Inferior parietal cortex (tissue), 1 donor: ENCODE measurements around the gene ZBTB32.
"Not testable (repeated sequence)": the region's sequence is repeated elsewhere in the genome, so short reads cannot be mapped to it uniquely, and the experiment has no call there.

Experiments used
- DNase-seq: peaks from one replicate; pipeline ENCODE4 v3.0.0-alpha.2; 2016; ENCODE audit errors: extremely low spot score

ZBTB32 gene, protein sequence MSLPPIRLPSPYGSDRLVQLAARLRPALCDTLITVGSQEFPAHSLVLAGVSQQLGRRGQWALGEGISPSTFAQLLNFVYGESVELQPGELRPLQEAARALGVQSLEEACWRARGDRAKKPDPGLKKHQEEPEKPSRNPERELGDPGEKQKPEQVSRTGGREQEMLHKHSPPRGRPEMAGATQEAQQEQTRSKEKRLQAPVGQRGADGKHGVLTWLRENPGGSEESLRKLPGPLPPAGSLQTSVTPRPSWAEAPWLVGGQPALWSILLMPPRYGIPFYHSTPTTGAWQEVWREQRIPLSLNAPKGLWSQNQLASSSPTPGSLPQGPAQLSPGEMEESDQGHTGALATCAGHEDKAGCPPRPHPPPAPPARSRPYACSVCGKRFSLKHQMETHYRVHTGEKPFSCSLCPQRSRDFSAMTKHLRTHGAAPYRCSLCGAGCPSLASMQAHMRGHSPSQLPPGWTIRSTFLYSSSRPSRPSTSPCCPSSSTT

GRCh38 chr19:35704218-35704617 is at the start of gene ZBTB32:
Gene ZBTB32, plus strand, starts transcription at chr19:35704558. Its CDS starts 10,069 bp downstream, at chr19:35714627.
- DNase-seq: no peak

DNA sequence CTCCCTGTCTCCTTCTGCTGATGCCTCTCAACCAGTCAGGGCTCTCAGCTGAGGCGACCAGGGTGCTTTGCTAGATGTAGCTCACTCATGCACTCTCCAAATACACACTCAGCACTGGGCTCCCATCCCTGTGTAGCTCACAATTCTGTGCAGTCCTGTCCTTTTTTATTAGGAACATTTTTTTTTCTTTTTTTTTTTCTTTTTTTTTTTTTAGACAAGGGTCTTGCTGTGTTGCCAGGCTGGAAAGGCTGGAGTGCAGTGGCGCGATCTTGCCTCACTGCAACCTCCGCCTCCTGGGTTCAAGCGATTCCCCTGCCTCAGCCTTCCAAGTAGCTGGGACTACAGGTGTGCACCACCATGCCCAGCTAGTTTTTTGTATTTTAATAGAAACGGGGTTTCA is 49.5 kb upstream of the ZBTB32 start:
- not testable (repeated sequence) for DNase-seq

- no peak for DNase-seq
Observed at GRCh38 chr19:35655600-35655999, 48.8 kb upstream of the ZBTB32 start.

DNA sequence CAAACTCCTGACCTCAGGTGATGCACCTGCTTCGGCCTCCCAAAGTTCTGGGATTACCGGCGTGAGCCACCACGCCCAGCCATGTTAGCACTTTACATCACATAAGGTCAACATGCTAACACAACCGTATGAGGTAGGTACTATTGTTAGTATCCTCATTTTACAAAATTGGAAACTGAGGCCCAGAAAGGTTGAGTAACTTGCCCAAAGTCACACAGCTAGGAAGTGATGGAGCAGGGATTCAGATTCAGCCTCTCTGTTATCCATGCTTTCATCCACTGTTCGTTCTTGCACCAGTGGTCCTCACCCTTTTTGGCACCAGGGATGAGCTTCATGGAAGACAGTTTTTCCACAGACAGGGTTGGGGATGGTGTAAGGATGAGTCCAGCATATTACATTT is 47.7 kb upstream of the ZBTB32 start:
- no peak for DNase-seq

DNA sequence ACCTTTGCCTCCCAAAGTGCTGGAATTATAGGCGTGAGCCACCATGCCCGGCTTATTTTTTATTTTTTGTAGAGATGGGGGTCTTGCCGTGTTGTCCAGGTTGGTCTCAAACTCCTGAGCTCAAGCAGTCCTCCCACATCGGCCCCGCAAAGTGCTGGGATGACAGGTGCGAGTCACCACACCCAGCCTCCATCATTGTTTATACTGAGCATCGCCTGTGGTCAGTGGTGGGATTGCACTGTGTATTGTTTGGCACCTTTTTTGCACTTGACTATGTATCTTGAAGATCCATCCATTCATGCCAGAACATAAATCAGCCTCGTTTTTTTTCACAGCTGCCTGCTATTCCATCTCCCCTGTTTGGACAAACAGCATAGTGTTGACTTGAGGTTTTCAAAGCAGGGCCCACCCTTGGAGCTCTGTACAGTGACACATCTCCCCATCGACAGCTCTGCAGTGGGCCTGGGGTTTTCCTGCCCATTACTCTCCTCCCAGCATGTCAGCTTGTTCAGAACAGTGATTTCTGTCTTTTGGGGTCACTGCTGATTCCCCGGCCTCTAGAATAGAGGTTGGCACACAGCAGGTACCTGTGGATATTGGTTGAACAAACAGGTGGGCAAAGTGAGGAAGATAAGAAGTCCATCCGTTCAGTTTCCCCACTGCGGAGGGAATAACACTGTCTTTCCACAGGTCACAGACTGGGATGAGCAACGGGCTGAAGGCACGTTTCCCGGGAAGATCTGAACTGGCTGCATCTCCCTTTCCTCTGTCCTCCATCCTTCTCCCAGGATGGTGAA is 46.3 kb upstream of the ZBTB32 start:
- DNase-seq: no peak

DNA sequence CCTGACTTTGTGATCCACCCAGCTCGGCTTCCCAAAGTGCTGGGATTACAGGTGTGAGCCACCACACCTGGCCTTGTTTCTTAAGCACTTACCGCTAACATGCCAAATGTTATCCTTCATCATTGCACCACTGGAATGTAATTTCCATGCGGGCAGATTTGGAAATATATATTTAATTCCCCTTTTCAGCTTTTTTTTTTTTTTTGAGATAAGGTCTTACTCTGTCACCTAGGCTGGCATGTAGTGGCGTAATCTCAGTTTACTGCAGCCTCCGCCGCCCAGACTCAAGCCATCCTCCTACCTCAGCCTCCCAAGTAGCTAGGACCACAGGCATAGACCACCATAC is 42.4 kb upstream of the ZBTB32 start:
- DNase-seq: no peak

- no peak for DNase-seq
Observed at GRCh38 chr19:35663981-35664380, 40.4 kb upstream of the ZBTB32 start.

- no peak for DNase-seq
Observed at GRCh38 chr19:35665157-35665556, 39.2 kb upstream of the ZBTB32 start.

DNA sequence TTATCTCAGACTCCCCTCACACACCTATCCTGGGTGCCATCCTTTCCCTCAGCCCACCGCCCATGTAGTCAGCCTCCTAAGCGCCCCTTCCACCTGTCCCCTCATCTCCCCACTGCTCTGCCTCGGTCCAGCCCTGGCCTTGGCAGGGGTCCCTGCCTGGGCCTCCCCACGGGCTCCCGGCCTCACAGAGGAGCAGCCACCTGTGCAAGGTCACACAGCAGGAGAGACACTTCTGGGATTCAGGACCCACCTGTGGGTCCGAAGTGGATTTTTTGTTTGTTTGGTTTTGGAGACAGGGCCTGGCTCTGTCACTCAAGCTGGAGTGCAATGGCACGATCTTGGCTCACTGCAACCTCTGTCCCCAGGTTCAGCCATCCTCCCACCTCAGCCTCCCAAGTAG is 38.8 kb upstream of the ZBTB32 start:
- no peak for DNase-seq

GRCh38 chr19:35666251-35666913 is 38.0 kb upstream of the ZBTB32 start, which contains the start of gene UPK1A:
Gene UPK1A, plus strand, starts transcription at chr19:35666517. Its CDS starts 296 bp downstream, at chr19:35666813.
- no peak for DNase-seq

DNA sequence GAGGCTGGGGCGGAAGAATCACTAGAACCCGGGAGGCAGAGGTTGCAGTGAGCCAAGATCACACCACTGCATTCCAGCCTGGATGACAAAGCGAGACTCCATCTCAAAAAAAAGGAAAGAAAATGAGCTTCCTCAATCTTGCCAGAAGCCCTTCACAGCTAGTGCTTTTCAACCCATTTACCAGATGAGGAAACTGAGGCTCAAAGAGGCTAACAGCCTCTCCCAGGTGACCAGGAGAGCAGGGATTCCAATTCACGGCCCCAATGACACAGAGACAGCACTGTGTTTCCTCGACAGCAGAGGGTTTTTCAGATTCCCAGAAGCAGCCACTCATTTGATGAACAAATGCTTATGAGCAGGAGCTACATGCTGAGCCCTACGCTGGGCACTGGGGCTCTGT is 34.8 kb upstream of the ZBTB32 start:
- DNase-seq: no peak

- DNase-seq: no peak
Observed at GRCh38 chr19:35669974-35670373, 34.4 kb upstream of the ZBTB32 start.

- no peak for DNase-seq
Observed at GRCh38 chr19:35670686-35671085, 33.7 kb upstream of the ZBTB32 start.

DNA sequence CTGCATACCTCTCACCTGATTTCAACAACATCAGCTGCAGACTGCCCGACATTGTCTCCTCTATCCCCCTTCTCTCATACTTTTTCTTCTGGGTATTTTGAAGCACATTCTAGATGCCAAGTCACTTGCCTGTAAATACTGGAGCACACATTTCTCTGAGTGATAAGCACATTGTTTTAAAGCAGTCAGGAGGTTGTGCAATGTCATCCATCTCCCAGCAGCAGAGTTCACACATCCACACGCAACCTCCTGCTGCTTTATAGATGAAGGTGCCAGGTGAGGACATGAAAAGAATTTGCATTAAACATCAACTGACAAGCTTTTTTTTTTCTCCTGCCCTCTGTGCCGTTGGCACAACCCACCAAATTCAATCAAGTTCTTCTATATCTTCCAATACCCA is 32.5 kb upstream of the ZBTB32 start:
- DNase-seq: no peak

DNA sequence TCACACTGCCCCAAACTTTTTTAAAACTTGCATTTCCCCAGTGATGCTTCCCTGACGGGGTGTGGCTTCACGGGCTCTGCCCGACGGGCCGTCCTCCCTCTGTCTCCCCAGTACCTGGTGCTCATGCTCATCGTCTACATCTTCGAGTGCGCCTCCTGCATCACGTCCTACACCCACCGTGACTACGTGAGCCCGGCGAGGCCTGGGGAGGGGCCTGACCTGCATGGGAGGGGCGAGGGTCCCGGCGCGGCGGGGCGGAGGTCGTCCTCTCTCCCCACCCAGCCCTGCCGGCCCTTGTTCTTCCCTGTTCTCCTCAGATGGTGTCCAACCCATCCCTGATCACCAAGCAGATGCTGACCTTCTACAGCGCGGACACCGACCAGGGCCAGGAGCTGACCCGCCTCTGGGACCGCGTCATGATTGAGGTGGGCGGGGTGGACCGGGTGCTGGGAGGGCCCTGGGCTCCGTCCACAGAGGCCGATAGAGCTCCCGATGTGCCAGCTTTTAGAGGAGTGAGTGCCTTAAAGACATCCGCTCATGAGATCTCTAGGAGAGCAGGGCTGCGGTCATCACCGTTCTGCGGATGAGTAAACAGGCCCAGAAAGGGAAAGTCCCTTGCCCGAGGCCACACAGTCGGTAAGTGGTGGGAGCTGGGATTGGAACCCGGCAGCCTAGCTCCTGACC is 31.1 kb upstream of the ZBTB32 start:
- DNase-seq: no peak

- no peak for DNase-seq
Observed at GRCh38 chr19:35675589-35676140, 28.7 kb upstream of the ZBTB32 start.

DNA sequence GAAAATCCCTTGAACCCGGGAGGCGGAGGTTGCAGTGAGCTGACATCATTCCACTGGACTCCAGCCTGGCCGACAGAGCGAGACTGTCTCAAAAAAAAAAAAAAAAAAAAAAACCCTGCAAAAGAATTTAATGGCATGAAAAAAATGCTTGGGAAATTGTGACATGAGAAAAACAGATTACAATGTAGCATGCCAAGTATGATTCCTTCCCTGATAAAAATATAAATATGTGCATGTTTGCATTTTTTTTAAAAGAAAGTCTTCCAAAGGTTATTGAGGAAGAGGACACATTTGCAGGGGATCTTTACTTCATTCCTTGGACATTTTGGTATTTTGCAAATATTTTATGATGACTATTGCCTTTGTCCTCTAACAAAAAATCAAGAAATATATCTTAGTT is 14.5 kb upstream of the ZBTB32 start:
- no peak for DNase-seq

- DNase-seq: not testable (repeated sequence)
Observed at GRCh38 chr19:35691106-35691505, 13.3 kb upstream of the ZBTB32 start.

GRCh38 chr19:35692010-35692409 is 12.3 kb upstream of the ZBTB32 start:
- no peak for DNase-seq

DNA sequence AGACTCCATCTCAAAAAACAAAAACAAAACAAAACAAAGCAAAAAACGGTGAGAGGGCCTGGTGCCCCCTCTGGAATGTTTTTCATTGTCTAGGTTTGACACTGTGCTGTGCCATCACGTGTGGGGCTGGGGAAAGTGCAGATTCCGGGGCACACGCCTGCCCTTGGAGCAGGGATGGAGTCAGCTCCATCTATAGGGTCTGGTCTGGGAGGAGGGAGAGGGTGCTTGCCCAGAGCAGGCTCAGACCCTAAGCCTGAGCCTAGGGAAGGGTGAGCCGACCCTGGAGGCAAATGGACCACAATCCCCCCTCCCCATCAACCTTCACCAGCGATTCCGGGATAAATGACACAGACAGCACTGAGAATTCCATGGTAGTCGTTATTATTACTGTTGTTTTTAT is 10.9 kb upstream of the ZBTB32 start:
- no peak for DNase-seq

GRCh38 chr19:35693835-35694599 is 10.3 kb upstream of the ZBTB32 start:
- DNase-seq: peak; percentile 90
